GM12891 (cell line): ENCODE measurements around the gene ADRA1B.

Experiments used
- POLR2A ChIP-seq: IDR thresholded peaks from 2 replicates; pipeline ENCODE4 v1.6.1; 2011; ENCODE audit warnings: low read depth, low read length, control low read depth
- POLR2AphosphoS5 ChIP-seq: IDR thresholded peaks from 2 replicates; pipeline ENCODE4 v1.6.1; 2011; ENCODE audit warnings: low read depth, low read length, control low read depth
- POU2F2 ChIP-seq: IDR thresholded peaks from 2 replicates; pipeline ENCODE4 v1.6.1; 2011; ENCODE audit warnings: low read depth, mild to moderate bottlenecking, control low read depth, low read length, moderate library complexity
- SPI1 ChIP-seq: IDR thresholded peaks from 2 replicates; pipeline ENCODE4 v1.6.1; 2011; ENCODE audit warnings: low read depth, low read length, control low read depth
- TAF1 ChIP-seq: IDR thresholded peaks from 2 replicates; pipeline ENCODE4 v1.6.1; 2011; ENCODE audit warnings: low read depth, low read length, control low read depth

GRCh38 chr5:159899067-159900049 is 16.9 kb upstream of the ADRA1B start:
- no peak for TF ChIP-seq POLR2A
- no peak for TF ChIP-seq POLR2AphosphoS5
- no peak for TF ChIP-seq SPI1
- TF ChIP-seq POU2F2 = no peak
- no peak for TF ChIP-seq TAF1
